Measurements from ENCODE around the gene NKIRAS2. TPM values are rescaled to one million over a fixed set of nuclear protein-coding genes. Genes with fewer than 3 reads are reported as not detected.

The NKIRAS2 gene
- total and polyA plus RNA-seq, 2 of the 13 experiments (the other 11 are each of a cell fraction or from before 2014, with no cell fraction given) = 27.9 to 42.0 TPM

DNA sequence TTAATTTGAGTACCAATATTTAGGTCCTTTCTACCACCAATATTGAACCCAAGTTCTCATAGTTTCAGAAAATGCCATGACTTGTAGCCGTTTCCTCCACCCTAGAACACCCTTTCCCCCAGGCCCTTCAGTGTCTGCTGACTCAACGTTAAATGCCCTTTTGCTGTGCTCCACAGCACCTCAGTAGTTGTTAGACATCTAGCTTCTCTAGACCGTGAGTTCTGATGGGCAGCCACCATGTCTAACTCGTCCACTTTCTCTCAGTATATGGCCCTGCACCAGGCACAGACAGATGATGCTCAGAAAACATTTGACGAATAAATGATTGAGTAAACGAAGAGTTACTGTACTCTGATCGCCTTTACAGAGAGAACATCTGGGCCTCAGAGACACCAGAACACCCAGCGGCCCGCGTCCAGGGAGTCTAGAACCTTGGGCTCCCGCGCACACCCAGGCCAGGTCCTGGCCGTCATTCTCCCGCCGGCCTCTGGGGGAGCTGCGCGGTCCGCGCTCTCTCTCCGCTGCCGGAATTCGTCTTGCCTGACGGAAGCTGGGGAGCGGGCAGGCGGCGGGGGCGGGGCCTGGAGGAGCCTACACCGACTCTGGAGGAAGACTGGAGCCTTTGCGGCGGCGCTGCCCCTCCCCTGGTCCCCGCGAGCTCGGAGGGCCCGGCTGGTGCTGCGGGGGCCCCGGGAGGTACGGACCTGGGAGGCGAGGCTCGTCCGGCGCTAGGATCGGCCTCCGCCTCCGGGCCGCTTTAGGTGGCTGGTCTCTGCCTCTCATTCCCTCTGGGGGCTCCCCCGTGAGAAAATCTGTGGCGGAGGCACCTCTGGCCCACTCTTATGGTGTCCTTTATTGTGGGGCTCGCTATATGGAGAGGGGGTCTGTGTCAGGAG, at the start of gene NKIRAS2 (continued):
- TF ChIP-seq CREB1 (IDR thresholded peaks at IDR 0.05) (peak; percentile 32; the same call in 1 of the 2 replicates), CREB1 (CRISPR knock-in tag; IDR thresholded peaks at IDR 0.05) (peak; percentile 74), GTF2F1 (IDR thresholded peaks at IDR 0.05; ENCODE audit: low read length) (0 out of 2 replicates have a peak, but pooled peaks have one; percentile 61), ZNF331 (CRISPR knock-in tag; IDR thresholded peaks at IDR 0.05) (peak; percentile 90; the same call in 1 of the 2 replicates), HNF4A (CRISPR knock-in tag; IDR thresholded peaks at IDR 0.05) (peak; percentile 38; the same call in 1 of the 2 replicates)
- TF ChIP-seq, protein P1, sequence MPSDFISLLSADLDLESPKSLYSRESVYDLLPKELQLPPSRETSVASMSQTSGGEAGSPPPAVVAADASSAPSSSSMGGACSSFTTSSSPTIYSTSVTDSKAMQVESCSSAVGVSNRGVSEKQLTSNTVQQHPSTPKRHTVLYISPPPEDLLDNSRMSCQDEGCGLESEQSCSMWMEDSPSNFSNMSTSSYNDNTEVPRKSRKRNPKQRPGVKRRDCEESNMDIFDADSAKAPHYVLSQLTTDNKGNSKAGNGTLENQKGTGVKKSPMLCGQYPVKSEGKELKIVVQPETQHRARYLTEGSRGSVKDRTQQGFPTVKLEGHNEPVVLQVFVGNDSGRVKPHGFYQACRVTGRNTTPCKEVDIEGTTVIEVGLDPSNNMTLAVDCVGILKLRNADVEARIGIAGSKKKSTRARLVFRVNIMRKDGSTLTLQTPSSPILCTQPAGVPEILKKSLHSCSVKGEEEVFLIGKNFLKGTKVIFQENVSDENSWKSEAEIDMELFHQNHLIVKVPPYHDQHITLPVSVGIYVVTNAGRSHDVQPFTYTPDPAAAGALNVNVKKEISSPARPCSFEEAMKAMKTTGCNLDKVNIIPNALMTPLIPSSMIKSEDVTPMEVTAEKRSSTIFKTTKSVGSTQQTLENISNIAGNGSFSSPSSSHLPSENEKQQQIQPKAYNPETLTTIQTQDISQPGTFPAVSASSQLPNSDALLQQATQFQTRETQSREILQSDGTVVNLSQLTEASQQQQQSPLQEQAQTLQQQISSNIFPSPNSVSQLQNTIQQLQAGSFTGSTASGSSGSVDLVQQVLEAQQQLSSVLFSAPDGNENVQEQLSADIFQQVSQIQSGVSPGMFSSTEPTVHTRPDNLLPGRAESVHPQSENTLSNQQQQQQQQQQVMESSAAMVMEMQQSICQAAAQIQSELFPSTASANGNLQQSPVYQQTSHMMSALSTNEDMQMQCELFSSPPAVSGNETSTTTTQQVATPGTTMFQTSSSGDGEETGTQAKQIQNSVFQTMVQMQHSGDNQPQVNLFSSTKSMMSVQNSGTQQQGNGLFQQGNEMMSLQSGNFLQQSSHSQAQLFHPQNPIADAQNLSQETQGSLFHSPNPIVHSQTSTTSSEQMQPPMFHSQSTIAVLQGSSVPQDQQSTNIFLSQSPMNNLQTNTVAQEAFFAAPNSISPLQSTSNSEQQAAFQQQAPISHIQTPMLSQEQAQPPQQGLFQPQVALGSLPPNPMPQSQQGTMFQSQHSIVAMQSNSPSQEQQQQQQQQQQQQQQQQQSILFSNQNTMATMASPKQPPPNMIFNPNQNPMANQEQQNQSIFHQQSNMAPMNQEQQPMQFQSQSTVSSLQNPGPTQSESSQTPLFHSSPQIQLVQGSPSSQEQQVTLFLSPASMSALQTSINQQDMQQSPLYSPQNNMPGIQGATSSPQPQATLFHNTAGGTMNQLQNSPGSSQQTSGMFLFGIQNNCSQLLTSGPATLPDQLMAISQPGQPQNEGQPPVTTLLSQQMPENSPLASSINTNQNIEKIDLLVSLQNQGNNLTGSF (CRISPR knock-in tag; IDR thresholded peaks at IDR 0.05) = peak; percentile 67; the same call in 1 of the 2 replicates
- TF ChIP-seq, protein P2, sequence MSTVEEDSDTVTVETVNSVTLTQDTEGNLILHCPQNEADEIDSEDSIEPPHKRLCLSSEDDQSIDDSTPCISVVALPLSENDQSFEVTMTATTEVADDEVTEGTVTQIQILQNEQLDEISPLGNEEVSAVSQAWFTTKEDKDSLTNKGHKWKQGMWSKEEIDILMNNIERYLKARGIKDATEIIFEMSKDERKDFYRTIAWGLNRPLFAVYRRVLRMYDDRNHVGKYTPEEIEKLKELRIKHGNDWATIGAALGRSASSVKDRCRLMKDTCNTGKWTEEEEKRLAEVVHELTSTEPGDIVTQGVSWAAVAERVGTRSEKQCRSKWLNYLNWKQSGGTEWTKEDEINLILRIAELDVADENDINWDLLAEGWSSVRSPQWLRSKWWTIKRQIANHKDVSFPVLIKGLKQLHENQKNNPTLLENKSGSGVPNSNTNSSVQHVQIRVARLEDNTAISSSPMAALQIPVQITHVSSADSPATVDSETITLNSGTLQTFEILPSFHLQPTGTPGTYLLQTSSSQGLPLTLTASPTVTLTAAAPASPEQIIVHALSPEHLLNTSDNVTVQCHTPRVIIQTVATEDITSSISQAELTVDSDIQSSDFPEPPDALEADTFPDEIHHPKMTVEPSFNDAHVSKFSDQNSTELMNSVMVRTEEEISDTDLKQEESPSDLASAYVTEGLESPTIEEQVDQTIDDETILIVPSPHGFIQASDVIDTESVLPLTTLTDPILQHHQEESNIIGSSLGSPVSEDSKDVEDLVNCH (CRISPR knock-in tag; IDR thresholded peaks at IDR 0.05) = no peak
- TF ChIP-seq, protein P3, sequence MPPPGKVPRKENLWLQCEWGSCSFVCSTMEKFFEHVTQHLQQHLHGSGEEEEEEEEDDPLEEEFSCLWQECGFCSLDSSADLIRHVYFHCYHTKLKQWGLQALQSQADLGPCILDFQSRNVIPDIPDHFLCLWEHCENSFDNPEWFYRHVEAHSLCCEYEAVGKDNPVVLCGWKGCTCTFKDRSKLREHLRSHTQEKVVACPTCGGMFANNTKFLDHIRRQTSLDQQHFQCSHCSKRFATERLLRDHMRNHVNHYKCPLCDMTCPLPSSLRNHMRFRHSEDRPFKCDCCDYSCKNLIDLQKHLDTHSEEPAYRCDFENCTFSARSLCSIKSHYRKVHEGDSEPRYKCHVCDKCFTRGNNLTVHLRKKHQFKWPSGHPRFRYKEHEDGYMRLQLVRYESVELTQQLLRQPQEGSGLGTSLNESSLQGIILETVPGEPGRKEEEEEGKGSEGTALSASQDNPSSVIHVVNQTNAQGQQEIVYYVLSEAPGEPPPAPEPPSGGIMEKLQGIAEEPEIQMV (CRISPR knock-in tag; IDR thresholded peaks at IDR 0.05; ENCODE audit: low read depth) = peak; percentile 79
- TF ChIP-seq, protein P4, sequence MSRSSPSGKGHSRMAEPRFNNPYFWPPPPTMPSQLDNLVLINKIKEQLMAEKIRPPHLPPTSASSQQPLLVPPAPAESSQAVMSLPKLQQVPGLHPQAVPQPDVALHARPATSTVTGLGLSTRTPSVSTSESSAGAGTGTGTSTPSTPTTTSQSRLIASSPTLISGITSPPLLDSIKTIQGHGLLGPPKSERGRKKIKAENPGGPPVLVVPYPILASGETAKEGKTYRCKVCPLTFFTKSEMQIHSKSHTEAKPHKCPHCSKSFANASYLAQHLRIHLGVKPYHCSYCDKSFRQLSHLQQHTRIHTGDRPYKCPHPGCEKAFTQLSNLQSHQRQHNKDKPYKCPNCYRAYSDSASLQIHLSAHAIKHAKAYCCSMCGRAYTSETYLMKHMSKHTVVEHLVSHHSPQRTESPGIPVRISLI (CRISPR knock-in tag; IDR thresholded peaks at IDR 0.05; ENCODE audit: borderline replicate concordance) = peak; percentile 25; the same call in 1 of the 2 replicates
- TF ChIP-seq, protein P5, sequence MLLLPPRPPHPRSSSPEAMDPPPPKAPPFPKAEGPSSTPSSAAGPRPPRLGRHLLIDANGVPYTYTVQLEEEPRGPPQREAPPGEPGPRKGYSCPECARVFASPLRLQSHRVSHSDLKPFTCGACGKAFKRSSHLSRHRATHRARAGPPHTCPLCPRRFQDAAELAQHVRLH (CRISPR knock-in tag; IDR thresholded peaks at IDR 0.05; ENCODE audit: borderline replicate concordance, low read depth) = peak; percentile 98

Measured in HepG2 (cell line).